A549 (cell line): ENCODE data around the gene SPATA9. TPM values are rescaled to one million over a fixed set of nuclear protein-coding genes. Genes with fewer than 3 reads are reported as not detected.

Experiments
- ATAC-seq, 2 experiments: fragments of 200-7000 bp in 1 of 2; fragments of >200 bp in 1 of 2; cut with Nextera tagmentation in 1 of 2; cut with Tn5 transposase in 1 of 2; 3 replicates each; pipeline versions ENCODE4 v1.8.0 to v1.9.1; 2018 to 2020; ENCODE audit warnings: mild to moderate bottlenecking in 1 of 2, moderate library complexity in 1 of 2
- CTCF ChIA-PET: fragments of 300-600 bp; sonication (Branson Sonifier 250); formaldehyde crosslinking; extraction: SDS; loops from one replicate; lab custom pipeline; 2021; ENCODE audit warnings: antibody characterized with exemption, inconsistent platforms; lab: Yijun Ruan, JAX
- POLR2A ChIA-PET: fragments of 350-600 bp; formaldehyde crosslinking; extraction: SDS; loops from one replicate; lab custom pipeline; 2021; ENCODE audit warnings: antibody characterized with exemption, inconsistent platforms; lab: Yijun Ruan, JAX
- DNase-seq, 2 experiments: peaks; one replicate each; pipeline versions ENCODE4 v3.0.0 to v3.0.0-alpha.2; 2011 to 2016; ENCODE audit warnings: low read depth in 1 of 2, low spot score in 1 of 2
- FAIRE-seq: peaks from 2 replicates; lab custom pipeline; 2011; peaks lifted over from hg19 to GRCh38; lab: Jason Lieb, UNC
- H3K27ac ChIP-seq, 2 experiments: fragments of >200 bp; sonication (Bioruptor Twin); formaldehyde crosslinking; 3 replicates each; pipeline ENCODE4 v1.5.1; 2016 to 2017
- H3K4me1 ChIP-seq: fragments of >200 bp; sonication (Bioruptor Twin); formaldehyde crosslinking; 3 replicates; pipeline ENCODE4 v1.6.1; 2016
- H3K4me2 ChIP-seq: fragments of >200 bp; sonication (Bioruptor Twin); formaldehyde crosslinking; 3 replicates; pipeline ENCODE4 v1.6.1; 2016
- H3K4me3 ChIP-seq: fragments of >200 bp; sonication (Bioruptor Twin); formaldehyde crosslinking; 3 replicates; pipeline ENCODE4 v1.5.1; 2016
- H3K9me3 ChIP-seq: fragments of >200 bp; sonication (Bioruptor Twin); formaldehyde crosslinking; 3 replicates; pipeline ENCODE4 v1.6.1; 2016
- BCL3 ChIP-seq: fragments of >200 bp; sonication (Bioruptor Twin); formaldehyde crosslinking; IDR thresholded peaks from 3 replicates; pipeline ENCODE4 v1.6.1; 2016
- CHD4 ChIP-seq: fragments of 200-600 bp; sonication (generic); IDR thresholded peaks from 2 replicates; pipeline ENCODE4 v1.6.1; 2016; ENCODE audit warnings: antibody characterized with exemption, mild to moderate bottlenecking, borderline replicate concordance
- CTCF ChIP-seq: fragments of >200 bp; sonication (Bioruptor Twin); formaldehyde crosslinking; IDR thresholded peaks from 3 replicates; pipeline ENCODE4 v1.5.1; 2016
- EHMT2 ChIP-seq: fragments of 200-600 bp; sonication (generic); IDR thresholded peaks from 2 replicates; pipeline ENCODE4 v1.6.1; 2016; ENCODE audit warnings: antibody characterized with exemption, low read depth, mild to moderate bottlenecking, moderate library complexity
- ELK1 ChIP-seq: fragments of 150-350 bp; IDR thresholded peaks from 2 replicates; pipeline ENCODE4 v1.6.1; 2014; ENCODE audit warnings: low read depth, mild to moderate bottlenecking, low read length
- GATA3 ChIP-seq: IDR thresholded peaks from 2 replicates; pipeline ENCODE4 v1.6.1; 2012; ENCODE audit warnings: borderline replicate concordance
- HOXB5 ChIP-seq: fragments of 250-450 bp; sonication (Bioruptor Pico); IDR thresholded peaks from 2 replicates; pipeline ENCODE4 v1.5.0; 2020; ENCODE audit warnings: mild to moderate bottlenecking, moderate library complexity
- JUNB ChIP-seq: fragments of >200 bp; sonication (Bioruptor Twin); formaldehyde crosslinking; IDR thresholded peaks from 2 replicates; pipeline ENCODE4 v1.6.1; 2016
- KDM5A ChIP-seq: fragments of 200-600 bp; sonication (generic); IDR thresholded peaks from 2 replicates; pipeline ENCODE4 v1.6.1; 2016; ENCODE audit warnings: antibody characterized with exemption, mild to moderate bottlenecking
- MAX ChIP-seq: IDR thresholded peaks from 2 replicates; pipeline ENCODE4 v1.6.1; 2012
- MYC ChIP-seq: IDR thresholded peaks from 2 replicates; pipeline ENCODE4 v1.6.1; 2012; ENCODE audit warnings: mild to moderate bottlenecking, inconsistent platforms, low read length, improper control_type of control experiment, borderline replicate concordance
- NFE2L2 ChIP-seq: fragments of 150-350 bp; conservative IDR thresholded peaks from 2 replicates; pipeline ENCODE4 v1.6.1; 2014; ENCODE audit warnings: low read length
- NPAS2 ChIP-seq: fragments of 250-450 bp; sonication (Bioruptor Pico); IDR thresholded peaks from 2 replicates; pipeline ENCODE4 v1.8.0; 2022; ENCODE audit warnings: mild to moderate bottlenecking, moderate library complexity, borderline replicate concordance
- NR3C1 ChIP-seq: fragments of >200 bp; sonication (Bioruptor Twin); formaldehyde crosslinking; IDR thresholded peaks from 3 replicates; pipeline ENCODE4 v1.6.1; 2017
- REST ChIP-seq: fragments of 200-600 bp; sonication (generic); IDR thresholded peaks from 2 replicates; pipeline ENCODE4 v1.6.1; 2016; ENCODE audit warnings: antibody characterized with exemption, mild to moderate bottlenecking, moderate library complexity
- SMC3 ChIP-seq: fragments of >200 bp; sonication (Bioruptor Twin); formaldehyde crosslinking; IDR thresholded peaks from 3 replicates; pipeline ENCODE4 v1.6.1; 2018; ENCODE audit warnings: inconsistent platforms
- TP53 ChIP-seq: fragments of 250-450 bp; sonication (Bioruptor Pico); IDR thresholded peaks from 2 replicates; pipeline ENCODE4 v1.5.0; 2021; ENCODE audit warnings: mild to moderate bottlenecking, moderate library complexity
- WGBS: methylation state at CpG from one replicate; pipeline ENCODE4 v1.1.6; 2017; ENCODE audit errors: missing lambda C conversion rate; 5-methylcytosine and 5-hydroxymethylcytosine counted together
- polyA plus RNA-seq, 4 experiments: library from polyadenylated mRNA; depleted of rRNA in 3 of 4; stranded (reverse); fragments of >200 nt; fragmentation: RNase III in 1 of 4; extraction: RNeasy Plus Mini Kit Qiagen cat#74134 plus additional on column Dnase treatment in 1 of 4; gene quantifications; 2 replicates in 3 of 4; 3 replicates in 1 of 4; pipeline ENCODE4 v1.2.3, GENCODE V29; 2011 to 2017

The SPATA9 gene
- polyA plus RNA-seq, 2 of the 4 experiments (the other 2 are of a cell fraction) = 0.16 TPM; not detected in 1

- ChIA-PET POLR2A (interaction anchor here (0.6 kb wide), 1 partner anchor 70 kb away, joined by 3 read pairs; no protein-coding TSS in a partner anchor), CTCF (interaction anchor here (2.1 kb wide), 1 partner anchor 33 kb away, joined by 5 read pairs; no protein-coding TSS in a partner anchor)
- Histone ChIP-seq H3K4me3 (no peak overlapping the region), H3K9me3 (peaks cover 6% of the 10 kb centered on the region; the same call in 2 of the 3 replicates), H3K27ac (no peak overlapping the region), H3K4me1 (no peaks in the 10 kb centered on the region), H3K4me2 (no peak overlapping the region)
- FAIRE-seq (no peak), ATAC-seq (no peak), DNase-seq (no peak)
- TF ChIP-seq MAX = no peak
- no peak for TF ChIP-seq CTCF
- 54% methylated on average over 3 of the region's 3 CpGs for WGBS
Measured at GRCh38 chr5:95611396-95611795, 71.4 kb downstream of the SPATA9 start.

- H3K4me1 ChIP-seq = no peaks in the 10 kb centered on the region
- peaks cover 6% of the 10 kb centered on the region; the same call in 2 of the 3 replicates for H3K9me3 ChIP-seq
- H3K27ac ChIP-seq = no peak overlapping the region
- FAIRE-seq (no peak), DNase-seq (no peak), ATAC-seq (no peak)
- no peak overlapping the region for H3K4me3 ChIP-seq
- H3K4me2 ChIP-seq = no peak overlapping the region
- TF ChIP-seq HOXB5 (CRISPR knock-in tag) = no peak
- TF ChIP-seq KDM5A = no peak
- TF ChIP-seq TP53 (CRISPR knock-in tag) = no peak
- no peak for TF ChIP-seq NR3C1
- TF ChIP-seq NPAS2 (CRISPR knock-in tag) = no peak
- no peak for TF ChIP-seq BCL3
- TF ChIP-seq NFE2L2 = no peak
- no peak for TF ChIP-seq JUNB
- TF ChIP-seq CHD4 = no peak
- TF ChIP-seq SMC3 = no peak
- no peak for TF ChIP-seq EHMT2
- no peak for TF ChIP-seq MYC
- no peak for TF ChIP-seq REST
- TF ChIP-seq ELK1 = no peak
- no peak for TF ChIP-seq GATA3
- WGBS = 80% methylated on average over 7 of the region's 7 CpGs
- POLR2A ChIA-PET = interaction anchor here (1.0 kb wide), 1 partner anchor 55 kb away, joined by 5 read pairs; the partner anchor contains the start of gene ARSK
- CTCF ChIA-PET = no interaction called here
Measured at GRCh38 chr5:95610546-95610945, 72.2 kb downstream of the SPATA9 start.
